H1 (cell line): ENCODE data around the gene CADPS.

Source experiments
- CHD1 ChIP-seq: IDR thresholded peaks from 2 replicates; pipeline ENCODE4 v1.6.1; 2012; ENCODE audit warnings: low read depth, low read length, improper control_type of control experiment
- EP300 ChIP-seq, 2 experiments: IDR thresholded peaks; 1 replicate in 1 of 2; 2 replicates in 1 of 2; pipeline ENCODE4 v1.6.1; 2011 to 2012; ENCODE audit warnings: low read depth in 2 of 2, low read length in 2 of 2, mild to moderate bottlenecking in 2 of 2, borderline replicate concordance in 1 of 2, inconsistent platforms in 1 of 2, moderate library complexity in 1 of 2
- KDM1A ChIP-seq: fragments of 200-600, 300-600 bp; sonication (generic); IDR thresholded peaks from 2 replicates; pipeline ENCODE4 v1.7.1; 2016; ENCODE audit warnings: mild to moderate bottlenecking, low read length, borderline replicate concordance
- MAFK ChIP-seq: IDR thresholded peaks from 2 replicates; pipeline ENCODE4 v1.6.1; 2012; ENCODE audit warnings: low read depth, mild to moderate bottlenecking, improper control_type of control experiment, low read length
- POLR2AphosphoS5 ChIP-seq: IDR thresholded peaks from 2 replicates; pipeline ENCODE4 v1.6.1; 2011; ENCODE audit warnings: low read depth, low read length
- RFX5 ChIP-seq: IDR thresholded peaks from 2 replicates; pipeline ENCODE4 v1.6.1; 2011; ENCODE audit warnings: low read depth, low read length, improper control_type of control experiment, borderline replicate concordance
- SIN3A ChIP-seq, 2 experiments: IDR thresholded peaks in 1 of 2; conservative IDR thresholded peaks in 1 of 2; 2 replicates each; pipeline ENCODE4 v1.6.1; 2011 to 2012; ENCODE audit warnings: low read length in 2 of 2, improper control_type of control experiment in 1 of 2, low read depth in 1 of 2, mild to moderate bottlenecking in 1 of 2
- TF ChIP-seq, protein P1 (sequence below), 3 experiments: IDR thresholded peaks; 1 replicate in 2 of 3; 2 replicates in 1 of 3; pipeline versions ENCODE4 v1.5.1 to v1.6.1; 2011; ENCODE audit warnings: low read length in 3 of 3, mild to moderate bottlenecking in 3 of 3, inconsistent platforms in 2 of 3, low read depth in 1 of 3, moderate library complexity in 1 of 3; ENCODE audit not compliant: insufficient read depth in 1 of 3; ENCODE audit errors: control extremely low read depth in 1 of 3

DNA sequence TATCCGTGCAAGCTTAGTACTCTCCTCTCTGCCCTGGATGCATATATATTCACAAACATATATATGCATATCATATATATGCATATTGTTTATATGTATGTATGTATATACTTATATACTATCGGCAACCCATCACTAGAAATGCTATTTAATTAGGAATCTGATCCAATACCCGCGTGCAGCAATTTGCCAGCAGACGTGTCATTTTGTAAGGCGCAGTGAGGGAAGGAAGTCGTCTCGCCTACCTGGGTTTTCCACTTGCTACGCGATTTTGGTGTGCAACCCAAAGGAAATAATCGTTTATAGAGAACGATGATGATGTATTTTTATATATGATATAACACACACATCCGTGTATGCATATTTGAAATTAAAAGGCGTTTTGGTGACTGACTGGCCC, 496.3 kb downstream of the CADPS start:
- TF ChIP-seq CHD1 = no peak
- TF ChIP-seq EP300 (IDR thresholded peaks at IDR 0.05; ENCODE audit: borderline replicate concordance in 1 of 2, low read depth in 2 of 2, low read length in 2 of 2) = no peak
- no peak for TF ChIP-seq MAFK
- no peak for TF ChIP-seq SIN3A (conservative IDR thresholded peaks at IDR 0.05 in 1 of 2, IDR thresholded peaks at IDR 0.05 in 1 of 2; ENCODE audit: low read depth in 1 of 2, low read length in 2 of 2)
- TF ChIP-seq, protein P1, sequence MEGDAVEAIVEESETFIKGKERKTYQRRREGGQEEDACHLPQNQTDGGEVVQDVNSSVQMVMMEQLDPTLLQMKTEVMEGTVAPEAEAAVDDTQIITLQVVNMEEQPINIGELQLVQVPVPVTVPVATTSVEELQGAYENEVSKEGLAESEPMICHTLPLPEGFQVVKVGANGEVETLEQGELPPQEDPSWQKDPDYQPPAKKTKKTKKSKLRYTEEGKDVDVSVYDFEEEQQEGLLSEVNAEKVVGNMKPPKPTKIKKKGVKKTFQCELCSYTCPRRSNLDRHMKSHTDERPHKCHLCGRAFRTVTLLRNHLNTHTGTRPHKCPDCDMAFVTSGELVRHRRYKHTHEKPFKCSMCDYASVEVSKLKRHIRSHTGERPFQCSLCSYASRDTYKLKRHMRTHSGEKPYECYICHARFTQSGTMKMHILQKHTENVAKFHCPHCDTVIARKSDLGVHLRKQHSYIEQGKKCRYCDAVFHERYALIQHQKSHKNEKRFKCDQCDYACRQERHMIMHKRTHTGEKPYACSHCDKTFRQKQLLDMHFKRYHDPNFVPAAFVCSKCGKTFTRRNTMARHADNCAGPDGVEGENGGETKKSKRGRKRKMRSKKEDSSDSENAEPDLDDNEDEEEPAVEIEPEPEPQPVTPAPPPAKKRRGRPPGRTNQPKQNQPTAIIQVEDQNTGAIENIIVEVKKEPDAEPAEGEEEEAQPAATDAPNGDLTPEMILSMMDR (IDR thresholded peaks at IDR 0.05; ENCODE audit: control extremely low read depth in 1 of 3, insufficient read depth in 1 of 3, low read depth in 1 of 3, low read length in 3 of 3) = no peak
- no peak for TF ChIP-seq RFX5
- TF ChIP-seq POLR2AphosphoS5 = no peak
- no peak for TF ChIP-seq KDM1A
